ENCODE results near the gene YPEL2.
"Not testable (repeated sequence)": the region's sequence is repeated elsewhere in the genome, so short reads cannot be mapped to it uniquely, and the experiment has no call there.

YPEL2 gene

DNA sequence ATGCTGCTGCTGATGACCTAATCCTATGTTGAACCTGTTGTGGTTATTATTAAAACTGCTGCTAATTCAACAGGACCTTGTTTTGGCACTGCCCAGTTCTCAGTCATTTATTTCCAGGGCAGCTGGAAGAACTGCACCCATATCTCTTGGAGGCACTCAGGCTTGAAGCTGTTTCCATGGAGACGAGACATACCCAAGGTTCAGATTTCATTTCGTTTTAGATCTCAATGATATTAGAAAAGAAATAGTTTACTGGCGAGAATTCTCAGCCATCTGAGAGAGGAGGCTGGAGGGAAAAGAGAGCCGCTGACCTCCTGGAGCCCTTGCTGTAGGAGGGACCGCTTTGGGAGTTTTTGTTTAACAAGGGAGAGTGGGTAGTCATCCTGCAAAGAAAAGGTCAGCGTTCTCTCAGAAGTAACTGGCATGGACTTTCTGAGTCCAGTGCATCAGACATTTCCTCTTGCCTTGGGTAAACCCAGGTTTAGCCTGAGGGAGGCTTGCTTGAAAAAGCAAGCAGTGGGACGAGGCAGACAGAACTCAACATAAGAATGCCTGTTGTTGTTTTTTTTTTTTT lies 75.4 kb downstream of the YPEL2 start:
- DNase-seq (ENCODE audit: low read depth in 2 of 2) = no peak

- no peak for DNase-seq (ENCODE audit: low read depth in 2 of 2)
Measured at GRCh38 chr17:59409336-59410048, 78.0 kb downstream of the YPEL2 start.

- no peak for DNase-seq (ENCODE audit: low read depth in 2 of 2)
Measured at GRCh38 chr17:59410049-59410437, 78.6 kb downstream of the YPEL2 start.

GRCh38 chr17:59412431-59412830 lies 81.0 kb downstream of the YPEL2 start:
- not testable (repeated sequence) for DNase-seq (ENCODE audit: low read depth in 2 of 2)

DNA sequence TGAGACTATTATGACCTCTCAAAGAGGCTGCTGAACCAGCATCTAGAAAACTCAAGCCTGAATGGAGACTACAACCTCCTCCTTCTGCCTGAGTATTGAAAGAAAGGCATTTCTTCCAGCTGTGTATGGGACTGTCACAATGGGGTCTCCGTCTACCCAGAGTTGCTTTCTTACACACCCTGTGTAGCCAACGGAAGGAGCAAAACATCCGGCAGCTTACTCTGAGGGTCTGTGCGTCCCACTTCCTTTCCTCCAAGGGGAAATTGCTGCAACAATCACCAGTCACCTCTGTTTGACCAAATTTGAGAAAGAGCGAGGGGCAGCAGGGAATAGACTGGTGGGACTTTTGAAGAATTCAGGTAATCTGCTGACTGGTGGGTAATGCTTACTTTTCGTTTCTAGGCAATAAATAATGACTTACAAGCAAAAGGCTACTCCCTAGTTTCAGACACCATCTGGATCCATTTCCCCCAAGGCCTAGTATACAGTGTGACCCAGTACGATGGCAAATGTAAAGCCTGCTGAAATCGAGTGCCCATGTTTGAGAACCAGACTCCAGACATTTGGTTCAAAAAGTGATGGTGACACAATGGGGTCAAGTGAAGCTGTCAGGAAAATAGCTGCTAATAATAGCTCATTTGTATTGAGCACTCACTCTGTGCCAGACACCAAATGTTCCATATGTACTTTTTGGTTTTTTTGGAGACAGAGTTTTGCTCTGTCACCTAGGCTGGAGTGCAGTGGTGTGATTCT lies 81.7 kb downstream of the YPEL2 start:
- no peak for DNase-seq (ENCODE audit: low read depth in 2 of 2)

DNA sequence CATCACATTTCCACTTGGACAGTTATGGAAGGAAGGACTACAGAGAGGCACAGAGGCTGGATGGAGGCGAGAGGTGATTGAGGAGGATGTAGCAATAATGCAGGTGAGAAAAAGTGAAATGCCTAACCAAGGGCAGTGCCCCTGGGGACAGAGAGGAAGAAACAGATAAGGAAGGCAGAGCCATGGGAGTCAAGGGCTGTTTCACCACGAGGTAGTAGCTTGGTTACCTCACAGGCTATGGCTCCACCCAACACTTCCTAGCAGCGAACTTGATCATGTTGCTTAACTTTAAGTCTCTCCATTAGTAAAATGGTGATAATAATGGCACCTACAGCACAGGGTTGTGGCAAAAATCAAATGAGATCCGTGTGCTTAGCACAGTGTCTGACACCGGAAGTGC lies 83.9 kb downstream of the YPEL2 start:
- DNase-seq (ENCODE audit: low read depth in 2 of 2) = no peak

- no peak for DNase-seq (ENCODE audit: low read depth in 2 of 2)
Measured at GRCh38 chr17:59416184-59416583, 84.7 kb downstream of the YPEL2 start.

DNA sequence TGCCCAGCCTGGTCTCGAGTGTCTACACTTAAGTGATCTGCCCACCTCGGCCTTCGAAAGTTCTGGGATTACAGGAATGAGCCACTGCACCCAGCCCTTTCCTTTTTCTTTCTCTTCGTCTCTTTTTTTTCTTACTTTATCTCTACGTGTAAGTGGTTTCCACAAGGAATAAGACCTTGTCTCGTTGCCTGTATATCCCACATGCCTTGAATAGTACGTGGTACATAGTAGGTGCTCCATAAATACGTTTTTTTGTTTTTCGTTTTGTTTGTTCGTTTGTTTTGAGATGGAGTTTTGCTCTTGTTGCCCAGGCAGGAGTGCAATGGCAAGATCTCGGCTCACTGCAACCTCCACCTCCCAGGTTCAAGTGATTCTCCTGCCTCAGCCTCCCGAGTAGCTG lies 86.0 kb downstream of the YPEL2 start:
- DNase-seq (ENCODE audit: low read depth in 2 of 2) = no peak

GRCh38 chr17:59418732-59419166 lies 87.3 kb downstream of the YPEL2 start:
- DNase-seq (ENCODE audit: low read depth in 2 of 2) = no peak

- DNase-seq (ENCODE audit: low read depth in 2 of 2) = no peak
Measured at GRCh38 chr17:59420901-59421300, 89.4 kb downstream of the YPEL2 start.

- DNase-seq (ENCODE audit: low read depth in 2 of 2) = no peak
Measured at GRCh38 chr17:59421722-59422121, 90.3 kb downstream of the YPEL2 start.

GRCh38 chr17:59423137-59423724 lies 91.8 kb downstream of the YPEL2 start:
- DNase-seq (ENCODE audit: low read depth in 2 of 2) = no peak

- DNase-seq (ENCODE audit: low read depth in 2 of 2) = no peak
Measured at GRCh38 chr17:59423903-59424302, 92.4 kb downstream of the YPEL2 start.

DNA sequence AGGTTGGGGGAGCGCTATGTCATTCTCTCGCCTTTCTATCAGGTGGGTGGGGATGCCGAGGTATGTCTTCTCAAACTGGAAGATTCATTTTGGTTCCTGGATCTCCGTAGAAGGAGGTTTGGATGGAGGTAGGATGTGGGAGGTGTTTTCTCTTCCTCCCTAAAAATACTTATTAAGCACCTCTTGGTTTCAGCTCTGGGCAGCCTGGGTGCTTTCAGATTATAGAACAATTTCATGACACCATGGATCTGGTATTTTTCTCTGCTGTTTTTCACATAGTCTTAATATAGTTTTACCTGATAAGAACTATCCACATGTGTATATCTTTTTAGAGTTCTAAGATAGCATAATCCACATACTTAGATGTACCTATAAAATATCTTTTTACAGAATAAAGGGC lies 92.9 kb downstream of the YPEL2 start:
- no peak for DNase-seq (ENCODE audit: low read depth in 2 of 2)

GRCh38 chr17:59425085-59425931 lies 93.9 kb downstream of the YPEL2 start:
- DNase-seq (ENCODE audit: low read depth in 2 of 2) = no peak

- no peak for DNase-seq (ENCODE audit: low read depth in 2 of 2)
Measured at GRCh38 chr17:59426031-59426430, 94.6 kb downstream of the YPEL2 start.

DNA sequence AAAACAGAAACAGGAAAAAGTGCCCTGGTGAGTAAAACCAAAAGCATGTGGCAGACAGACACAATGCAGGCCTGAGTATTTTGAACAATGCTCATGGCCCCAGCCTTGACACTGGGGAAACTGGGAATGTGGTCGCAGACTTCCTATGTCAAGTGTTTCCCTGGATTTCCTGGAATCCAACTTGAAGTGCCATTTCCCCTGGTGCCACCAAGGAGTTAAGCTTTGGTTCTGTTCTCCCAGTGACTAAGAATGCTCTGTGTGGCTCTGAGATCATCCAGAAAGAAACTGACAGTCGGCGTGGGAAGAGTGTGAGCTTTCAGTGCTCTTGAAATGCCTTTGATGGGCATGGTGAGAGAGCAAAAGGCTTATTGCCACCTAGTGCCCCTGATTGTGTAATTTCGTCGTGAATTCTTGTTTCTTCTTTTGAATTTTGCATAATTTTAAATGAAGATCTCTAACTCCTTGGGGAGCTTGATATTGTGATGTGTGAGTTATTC lies 96.0 kb downstream of the YPEL2 start:
- DNase-seq (ENCODE audit: low read depth in 2 of 2) = no peak

DNA sequence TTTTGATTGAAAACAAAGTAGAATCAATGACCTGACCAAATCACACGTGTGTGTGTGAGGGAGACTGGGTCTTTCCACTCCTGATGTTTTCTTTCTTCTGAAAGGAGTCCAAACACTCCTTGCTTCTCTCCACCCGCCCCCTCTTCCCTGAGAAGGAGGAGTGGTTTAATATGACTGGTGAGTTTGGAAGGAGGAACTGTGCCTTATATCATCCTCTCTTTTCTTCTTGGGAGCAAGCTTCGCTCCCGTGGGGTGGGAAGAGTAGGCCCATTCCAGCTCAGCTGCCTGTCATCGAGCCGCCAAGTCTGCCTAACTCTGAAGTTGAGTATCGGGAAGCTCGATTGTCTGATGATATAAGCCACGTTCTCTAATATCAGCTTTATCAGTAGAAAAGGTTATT lies 96.5 kb downstream of the YPEL2 start:
- DNase-seq (ENCODE audit: low read depth in 2 of 2) = no peak

DNA sequence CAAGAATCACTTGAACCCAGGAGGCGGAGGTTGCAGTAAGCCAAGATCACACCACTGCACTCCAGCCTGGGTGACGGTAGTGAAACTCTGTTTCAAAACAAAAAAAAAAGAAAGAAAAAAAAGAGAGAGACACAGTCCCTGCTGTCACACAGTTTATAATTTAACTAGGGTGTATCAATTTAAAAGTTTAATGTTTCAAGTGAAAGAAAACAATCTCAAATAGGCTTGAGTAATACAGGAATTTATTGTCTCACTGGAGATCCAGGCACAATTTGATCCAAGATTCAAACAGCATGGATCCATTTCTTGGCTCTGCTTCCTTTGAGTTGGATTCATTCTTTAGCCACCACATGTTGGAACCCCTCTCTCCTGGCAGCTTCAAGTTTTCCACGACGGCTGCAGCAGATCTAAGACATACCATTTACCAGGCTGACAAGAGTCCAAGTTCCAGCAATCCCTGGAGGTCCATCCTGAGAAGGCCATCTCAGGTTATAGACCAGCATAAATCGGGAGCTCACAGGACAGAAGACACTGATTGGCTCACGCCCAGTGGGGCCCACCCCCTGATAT lies 97.5 kb downstream of the YPEL2 start:
- no peak for DNase-seq (ENCODE audit: low read depth in 2 of 2)

GRCh38 chr17:59431601-59432000 lies 100.1 kb downstream of the YPEL2 start:
- no peak for DNase-seq (ENCODE audit: low read depth in 2 of 2)

- DNase-seq (ENCODE audit: low read depth in 2 of 2) = no peak
Measured at GRCh38 chr17:59432657-59433056, 101.2 kb downstream of the YPEL2 start.

All from activated CD8-positive, alpha-beta memory T cell treated with anti-CD3 and anti-CD28 coated beads for 4 hours (primary cell).